Progenitor cell of endocrine pancreas (in vitro differentiated cells): ENCODE results near the gene ELOVL1. TPM values are rescaled to one million over a fixed set of nuclear protein-coding genes. Genes with fewer than 3 reads are reported as not detected.
A peak's percentile ranks its signal among the peaks of the same experiment; 100 is the strongest.

ENCODE experiments used
- DNase-seq: peaks from one replicate; pipeline ENCODE4 v3.0.0; 2021; ENCODE audit warnings: low spot score; ENCODE audit not compliant: unreplicated experiment
- H3K27ac Mint-ChIP-seq: 2 replicates; pipeline ENCODE4 v1.8.0; 2021; ENCODE audit warnings: mild to moderate bottlenecking, moderate library complexity, mixed read lengths
- H3K27me3 Mint-ChIP-seq: 2 replicates; pipeline ENCODE4 v1.8.0; 2021; ENCODE audit warnings: mixed read lengths
- H3K36me3 Mint-ChIP-seq: 2 replicates; pipeline ENCODE4 v1.8.0; 2022; ENCODE audit warnings: mixed read lengths; ENCODE audit not compliant: insufficient read depth
- H3K4me1 Mint-ChIP-seq: 2 replicates; pipeline ENCODE4 v1.8.0; 2021; ENCODE audit warnings: low read depth, mixed read lengths
- H3K4me3 Mint-ChIP-seq: 2 replicates; pipeline ENCODE4 v1.8.0; 2021; ENCODE audit warnings: low read depth, mild to moderate bottlenecking, moderate library complexity, mixed read lengths
- H3K9me3 Mint-ChIP-seq: 2 replicates; pipeline ENCODE4 v1.8.0; 2021; ENCODE audit warnings: low read depth, mixed read lengths
- total RNA-seq: library from RNA; stranded (reverse); gene quantifications from 2 replicates; pipeline ENCODE4 v1.2.1, GENCODE V29; 2021
- TF ChIP-seq, protein P1 (sequence below): fragments of 200-600 bp; sonication (generic); IDR thresholded peaks from one replicate; pipeline ENCODE4 v1.5.0; 2021; ENCODE audit warnings: antibody characterized with exemption, mild to moderate bottlenecking; ENCODE audit not compliant: unreplicated experiment

The ELOVL1 gene
- total RNA-seq, 1 donor from 2014 or later = 46.0 TPM

DNA sequence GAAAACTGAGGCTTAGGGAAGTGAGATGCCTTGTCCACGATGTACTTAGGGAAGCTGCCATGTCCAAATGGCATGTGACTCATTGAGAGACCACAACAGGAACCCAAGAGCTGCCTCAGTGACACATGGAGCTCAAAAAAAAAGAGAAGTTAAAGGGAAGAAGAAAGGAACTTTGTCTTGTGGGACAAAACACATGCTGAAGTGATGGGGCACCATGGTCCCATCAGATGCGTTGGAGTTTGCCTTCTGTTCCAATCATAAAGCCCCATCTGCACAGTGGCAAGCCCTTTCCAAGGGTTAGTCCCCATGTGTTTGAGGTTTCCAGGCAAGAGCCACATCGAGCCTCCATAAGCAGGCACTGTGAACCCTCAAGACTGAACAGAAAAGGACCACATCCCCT lies 13.8 kb upstream of the ELOVL1 start:
- Mint-ChIP-seq H3K27me3 (no peaks in the 10 kb centered on the region), H3K9me3 (no peaks in the 10 kb centered on the region), H3K27ac (peak overlapping the region; percentile 84), H3K4me1 (no peaks in the 10 kb centered on the region), H3K36me3 (peaks cover 7% of the 10 kb centered on the region), H3K4me3 (no peak overlapping the region)
- DNase-seq = no peak
- TF ChIP-seq, protein P1, sequence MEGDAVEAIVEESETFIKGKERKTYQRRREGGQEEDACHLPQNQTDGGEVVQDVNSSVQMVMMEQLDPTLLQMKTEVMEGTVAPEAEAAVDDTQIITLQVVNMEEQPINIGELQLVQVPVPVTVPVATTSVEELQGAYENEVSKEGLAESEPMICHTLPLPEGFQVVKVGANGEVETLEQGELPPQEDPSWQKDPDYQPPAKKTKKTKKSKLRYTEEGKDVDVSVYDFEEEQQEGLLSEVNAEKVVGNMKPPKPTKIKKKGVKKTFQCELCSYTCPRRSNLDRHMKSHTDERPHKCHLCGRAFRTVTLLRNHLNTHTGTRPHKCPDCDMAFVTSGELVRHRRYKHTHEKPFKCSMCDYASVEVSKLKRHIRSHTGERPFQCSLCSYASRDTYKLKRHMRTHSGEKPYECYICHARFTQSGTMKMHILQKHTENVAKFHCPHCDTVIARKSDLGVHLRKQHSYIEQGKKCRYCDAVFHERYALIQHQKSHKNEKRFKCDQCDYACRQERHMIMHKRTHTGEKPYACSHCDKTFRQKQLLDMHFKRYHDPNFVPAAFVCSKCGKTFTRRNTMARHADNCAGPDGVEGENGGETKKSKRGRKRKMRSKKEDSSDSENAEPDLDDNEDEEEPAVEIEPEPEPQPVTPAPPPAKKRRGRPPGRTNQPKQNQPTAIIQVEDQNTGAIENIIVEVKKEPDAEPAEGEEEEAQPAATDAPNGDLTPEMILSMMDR = no peak

DNA sequence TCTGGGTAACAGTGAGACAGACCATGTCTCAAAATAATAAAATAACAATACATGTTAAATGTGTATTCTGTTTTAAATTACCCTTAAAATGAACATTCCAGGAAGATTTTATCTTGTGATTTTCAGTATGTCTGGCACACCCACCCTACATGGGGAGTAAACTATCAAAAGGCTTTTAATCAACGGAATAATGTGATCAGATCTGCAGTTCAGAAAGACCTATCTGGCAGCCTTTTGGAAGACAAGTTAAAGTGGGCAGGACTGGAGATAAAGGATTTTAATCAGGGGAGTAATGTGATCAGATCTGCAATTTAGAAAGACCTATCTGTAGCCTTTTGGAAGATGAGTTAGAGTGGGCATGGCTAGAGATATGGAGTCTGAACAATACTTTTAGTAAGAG lies 11.7 kb upstream of the ELOVL1 start:
- H3K9me3 Mint-ChIP-seq = no peaks in the 10 kb centered on the region
- no peak overlapping the region for H3K4me3 Mint-ChIP-seq
- H3K36me3 Mint-ChIP-seq = no peaks in the 10 kb centered on the region
- no peak for DNase-seq
- TF ChIP-seq, protein P1 = no peak
- no peaks in the 10 kb centered on the region for H3K27me3 Mint-ChIP-seq
- no peaks in the 10 kb centered on the region for H3K4me1 Mint-ChIP-seq
- no peak overlapping the region for H3K27ac Mint-ChIP-seq

DNA sequence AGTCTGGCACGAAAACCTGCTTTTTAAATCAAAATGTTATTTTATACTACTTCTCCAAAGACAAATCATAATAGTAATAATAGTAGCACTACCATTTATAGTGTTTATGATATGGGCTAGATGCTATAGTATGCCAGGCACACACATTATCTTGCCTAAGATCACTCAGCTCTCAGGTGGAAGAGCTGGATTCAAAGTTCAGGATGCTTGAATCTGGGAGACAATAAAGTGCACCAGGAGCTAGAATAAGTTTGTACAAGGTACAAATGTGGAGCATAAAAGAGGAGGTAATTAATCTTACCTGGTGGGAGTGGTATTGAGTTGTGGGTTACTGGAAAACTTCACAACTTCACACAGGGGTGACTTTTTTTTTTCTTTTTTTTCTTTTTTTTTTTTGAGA lies 10.0 kb upstream of the ELOVL1 start:
- TF ChIP-seq, protein P1 = no peak
- Mint-ChIP-seq H3K9me3 (no peaks in the 10 kb centered on the region), H3K36me3 (no peaks in the 10 kb centered on the region), H3K4me1 (no peaks in the 10 kb centered on the region), H3K4me3 (no peak overlapping the region), H3K27me3 (no peaks in the 10 kb centered on the region), H3K27ac (no peak overlapping the region)
- DNase-seq = no peak

DNA sequence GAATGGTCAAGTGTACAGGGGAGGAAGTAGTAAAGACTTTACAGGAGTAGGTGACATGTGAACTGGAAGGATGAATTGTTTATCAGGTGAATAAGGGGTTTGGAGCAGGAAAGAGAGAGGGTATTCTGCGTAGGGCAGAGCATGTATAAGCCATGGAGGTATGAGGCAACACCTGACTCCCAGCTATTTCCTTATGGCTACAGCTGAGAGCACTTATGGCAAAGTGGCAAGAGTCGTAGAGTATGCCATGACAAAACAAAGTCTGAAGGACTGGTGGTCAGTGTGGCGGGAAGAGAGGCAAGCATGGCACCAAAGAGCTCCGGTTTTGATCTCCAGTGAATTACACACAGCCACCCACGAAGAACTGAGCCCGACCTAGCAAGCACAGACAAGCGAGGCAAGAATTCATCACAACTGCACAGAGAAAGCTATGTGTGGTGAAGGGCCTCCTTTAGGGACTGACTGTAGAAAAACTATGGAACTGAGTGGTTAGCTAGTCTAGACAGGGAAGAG lies 9.0 kb upstream of the ELOVL1 start:
- DNase-seq = no peak
- H3K27ac Mint-ChIP-seq = peak overlapping the region; percentile 21
- no peaks in the 10 kb centered on the region for H3K36me3 Mint-ChIP-seq
- no peak overlapping the region for H3K4me3 Mint-ChIP-seq
- no peaks in the 10 kb centered on the region for H3K4me1 Mint-ChIP-seq
- H3K9me3 Mint-ChIP-seq = no peaks in the 10 kb centered on the region
- H3K27me3 Mint-ChIP-seq = no peaks in the 10 kb centered on the region
- TF ChIP-seq, protein P1 = no peak

DNA sequence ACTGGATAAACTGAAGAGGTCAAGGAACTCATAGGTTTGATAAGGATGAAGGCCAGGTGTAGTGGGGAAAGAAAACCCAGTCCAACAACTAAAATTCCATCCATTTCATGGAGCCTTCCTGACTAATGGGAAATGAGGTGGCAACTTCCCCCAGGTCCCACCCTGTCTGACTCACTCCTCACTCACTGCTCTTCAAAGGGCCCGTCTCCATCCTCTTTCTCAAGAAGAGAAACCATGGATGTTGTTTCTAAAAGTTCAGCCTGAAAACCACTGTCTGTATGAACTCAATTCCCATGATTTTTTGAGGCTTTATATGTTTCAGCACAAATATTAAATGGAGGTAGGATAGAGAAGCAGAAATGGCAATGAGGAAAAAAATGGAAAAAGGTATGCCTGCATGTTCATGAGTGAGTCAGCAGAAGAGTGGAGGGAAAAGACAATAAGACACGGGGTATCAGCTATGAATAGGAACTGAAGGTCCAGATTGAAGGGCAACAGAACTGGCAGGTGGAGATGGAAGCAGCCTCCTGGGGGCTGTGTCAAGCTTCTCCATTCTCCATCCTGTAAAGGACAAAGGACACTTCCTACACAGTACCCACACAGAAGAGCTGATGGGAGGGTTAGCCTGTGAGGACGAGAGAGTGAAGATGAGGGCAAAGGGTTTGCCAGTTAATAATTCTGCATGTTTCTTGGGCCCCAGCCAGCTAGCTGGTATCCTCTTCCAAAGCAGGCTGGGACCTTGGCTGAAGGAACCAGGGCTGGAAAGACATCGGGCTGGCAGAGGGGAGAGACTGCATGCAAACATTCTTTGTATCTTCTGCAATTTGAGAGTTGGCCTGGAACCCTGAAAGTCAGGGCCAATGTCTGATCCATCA lies 5.5 kb upstream of the ELOVL1 start:
- Mint-ChIP-seq H3K4me3 (no peak overlapping the region), H3K4me1 (peaks cover 10% of the 10 kb centered on the region), H3K36me3 (no peaks in the 10 kb centered on the region), H3K27ac (no peak overlapping the region), H3K9me3 (no peaks in the 10 kb centered on the region), H3K27me3 (no peaks in the 10 kb centered on the region)
- DNase-seq = no peak
- TF ChIP-seq, protein P1 = no peak
